ENCODE results near the gene SMYD3.

SMYD3 gene

GRCh38 chr1:246069581-246069980 is 437.5 kb downstream of the SMYD3 start:
- no peak for DNase-seq (ENCODE audit: low read depth)

DNA sequence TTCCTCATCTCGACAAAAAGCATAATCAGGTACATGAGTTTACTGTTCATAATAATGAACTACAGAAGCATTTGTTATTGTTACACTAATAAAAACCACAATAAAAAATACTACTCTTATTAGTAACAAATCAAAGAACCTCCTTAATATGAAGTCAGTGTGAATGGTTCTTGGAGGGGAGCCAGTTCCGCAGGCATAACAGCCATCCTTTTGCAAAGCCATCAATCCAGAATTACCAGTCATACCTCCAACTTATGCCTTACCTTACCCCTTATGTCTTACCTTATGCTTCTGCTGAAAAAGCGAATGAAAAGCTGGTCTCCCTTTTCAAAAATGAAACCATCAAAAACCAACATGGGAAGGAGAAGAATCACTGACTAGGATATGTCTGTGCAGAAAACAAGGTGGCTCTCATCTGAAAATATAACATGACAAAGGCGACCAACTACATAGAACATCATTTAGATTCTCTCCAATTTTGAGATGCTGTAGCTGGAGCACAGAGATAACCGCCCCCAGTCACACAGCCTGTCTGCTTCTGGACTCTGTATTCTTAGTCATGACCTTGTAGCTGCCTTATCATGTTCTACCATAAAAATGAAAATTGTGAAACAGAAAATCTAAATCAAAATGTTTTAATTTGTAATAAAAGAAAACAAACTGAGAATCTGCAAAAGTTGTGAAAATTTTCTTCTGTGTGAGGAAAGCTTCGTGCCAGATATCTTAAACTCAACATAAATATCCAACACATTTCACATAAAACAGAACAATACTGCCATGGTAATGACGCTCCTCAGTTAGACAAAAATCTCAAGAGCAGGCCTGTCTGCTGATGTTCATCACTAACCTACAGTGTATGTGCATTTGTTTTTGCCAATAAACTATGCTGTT is 438.2 kb downstream of the SMYD3 start:
- DNase-seq (ENCODE audit: low read depth) = no peak

GRCh38 chr1:246068217-246068512 is 438.9 kb downstream of the SMYD3 start:
- no peak for DNase-seq (ENCODE audit: low read depth)

DNA sequence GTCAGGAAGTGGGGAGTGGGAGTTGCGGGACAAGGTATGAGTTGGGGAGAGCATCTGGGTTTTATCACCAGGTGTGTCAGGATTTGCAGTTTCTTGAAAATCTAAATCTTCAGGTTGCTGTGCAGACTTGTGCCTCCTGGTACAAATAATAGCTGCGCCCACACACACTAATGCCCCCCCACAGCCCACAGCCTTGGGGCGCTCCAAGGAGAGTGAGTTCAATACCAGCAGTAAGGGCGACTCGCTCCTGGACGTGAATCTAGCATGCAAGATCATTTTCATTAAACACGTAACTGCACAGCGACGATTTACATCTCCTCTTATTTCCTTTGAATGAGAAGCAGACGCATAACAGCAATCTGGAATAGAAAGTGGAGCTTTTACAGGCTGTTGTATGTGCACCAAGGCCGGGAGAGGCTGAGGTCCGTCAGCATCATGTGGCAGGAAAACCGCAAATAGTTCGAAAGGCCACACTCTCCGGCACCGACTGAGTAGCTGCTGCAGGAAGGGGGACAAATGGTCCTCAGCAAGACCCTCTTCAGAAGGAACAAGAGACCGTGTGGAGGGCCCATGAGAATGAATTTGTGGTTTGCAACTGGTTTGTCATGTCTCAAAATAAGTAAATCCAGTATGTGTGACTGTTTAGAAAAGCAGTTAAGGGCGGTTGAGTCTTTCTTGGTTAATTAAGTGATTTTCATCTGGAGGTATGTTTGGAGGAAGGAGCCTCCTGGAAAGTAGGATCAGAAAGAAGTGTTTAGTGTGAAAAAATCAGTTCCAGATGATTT is 439.5 kb downstream of the SMYD3 start:
- peak; percentile 80 for DNase-seq (ENCODE audit: low read depth)

- no peak for DNase-seq (ENCODE audit: low read depth)
These were observed 440.5 kb downstream of the SMYD3 start for GRCh38 chr1:246066573-246066972.

DNA sequence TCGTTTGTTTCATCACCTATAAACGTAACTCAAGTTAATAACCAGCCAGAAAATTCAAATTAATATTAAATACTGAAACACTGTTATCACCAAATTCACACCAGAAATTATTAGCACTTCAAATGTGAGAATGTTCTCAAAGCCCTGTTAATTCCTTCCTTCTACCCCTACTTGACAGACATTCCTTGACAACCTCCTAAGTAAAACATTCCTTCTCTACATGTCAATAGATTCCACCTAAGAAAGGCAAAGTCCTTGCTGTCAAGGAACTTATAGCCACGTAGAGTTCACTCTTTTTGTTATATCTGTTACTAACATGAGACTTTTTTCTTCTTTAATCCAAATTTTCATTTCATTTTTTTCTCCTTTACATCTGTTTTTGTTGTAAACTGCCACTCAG is 441.5 kb downstream of the SMYD3 start:
- no peak for DNase-seq (ENCODE audit: low read depth)

DNA sequence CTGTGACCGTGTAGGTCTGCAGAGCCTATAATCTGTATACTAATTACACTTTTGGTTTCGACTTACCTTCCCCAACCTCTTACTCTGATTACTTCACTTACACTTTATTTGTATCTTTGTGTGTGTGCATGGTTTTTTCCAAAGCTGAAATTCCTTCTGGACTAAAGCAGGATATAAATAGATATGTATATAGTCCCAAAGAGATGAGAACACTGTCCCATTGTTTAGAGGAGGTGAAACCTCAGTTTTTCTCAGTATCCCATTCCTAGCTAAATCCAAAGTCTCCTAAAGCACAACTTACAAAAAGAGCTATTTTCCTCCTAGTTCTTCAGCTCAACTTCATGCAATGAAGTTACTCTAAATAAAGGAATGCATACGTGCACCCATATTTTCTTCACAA is 442.2 kb downstream of the SMYD3 start:
- no peak for DNase-seq (ENCODE audit: low read depth)

DNA sequence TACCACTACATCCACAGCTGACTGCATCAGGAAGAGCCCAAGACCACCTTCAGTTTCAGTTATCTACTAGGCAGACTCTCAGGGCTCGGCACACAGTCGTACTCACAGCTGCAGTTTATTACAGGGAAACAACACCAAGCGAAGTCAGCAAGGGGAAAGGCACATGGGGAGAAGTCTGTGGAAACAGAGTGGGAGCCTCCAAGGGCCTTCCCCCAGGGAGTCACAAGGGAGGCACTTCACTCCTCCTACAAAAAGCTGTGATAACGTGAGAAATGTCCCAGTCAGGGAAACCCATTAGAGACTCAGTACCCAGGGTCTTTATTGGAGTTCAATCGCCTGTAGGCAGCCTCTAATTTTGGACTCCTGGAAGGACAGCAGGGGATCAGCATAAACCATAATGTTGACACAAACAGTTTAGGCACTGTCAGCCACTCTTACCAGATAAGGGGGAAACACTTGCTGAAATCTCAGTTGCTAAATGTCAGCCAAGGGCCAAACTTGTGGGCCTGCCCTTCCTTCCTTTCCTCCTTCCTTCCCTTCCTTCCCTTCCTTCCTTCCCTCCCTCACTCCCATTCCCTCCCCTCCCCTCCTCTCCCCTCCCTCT is 444.0 kb downstream of the SMYD3 start:
- no peak for DNase-seq (ENCODE audit: low read depth)

- DNase-seq (ENCODE audit: low read depth) = no peak
These were observed 448.6 kb downstream of the SMYD3 start for GRCh38 chr1:246058466-246058865.

GRCh38 chr1:246052603-246053002 is 454.5 kb downstream of the SMYD3 start:
- no peak for DNase-seq (ENCODE audit: low read depth)

- DNase-seq (ENCODE audit: low read depth) = no peak
These were observed 455.1 kb downstream of the SMYD3 start for GRCh38 chr1:246051909-246052518.

DNA sequence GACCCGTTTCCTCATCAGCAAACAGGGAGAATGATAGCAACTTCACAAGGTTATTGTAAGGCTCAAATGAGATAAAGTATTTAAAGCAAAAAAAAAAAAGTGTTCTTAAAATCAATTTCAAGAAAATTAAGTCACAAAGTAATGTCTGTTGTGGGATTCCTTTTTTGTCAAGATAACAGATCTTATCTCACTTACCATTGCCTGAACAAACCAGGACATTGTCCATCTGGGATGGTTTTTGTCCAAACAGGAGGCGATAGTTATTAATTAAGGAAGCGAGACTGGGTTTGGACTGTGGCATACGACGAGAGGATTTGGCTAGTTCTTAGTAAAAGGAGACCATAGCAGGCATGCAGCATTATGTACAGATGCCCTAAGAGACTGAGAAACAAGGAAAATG is 458.4 kb downstream of the SMYD3 start:
- no peak for DNase-seq (ENCODE audit: low read depth)

DNA sequence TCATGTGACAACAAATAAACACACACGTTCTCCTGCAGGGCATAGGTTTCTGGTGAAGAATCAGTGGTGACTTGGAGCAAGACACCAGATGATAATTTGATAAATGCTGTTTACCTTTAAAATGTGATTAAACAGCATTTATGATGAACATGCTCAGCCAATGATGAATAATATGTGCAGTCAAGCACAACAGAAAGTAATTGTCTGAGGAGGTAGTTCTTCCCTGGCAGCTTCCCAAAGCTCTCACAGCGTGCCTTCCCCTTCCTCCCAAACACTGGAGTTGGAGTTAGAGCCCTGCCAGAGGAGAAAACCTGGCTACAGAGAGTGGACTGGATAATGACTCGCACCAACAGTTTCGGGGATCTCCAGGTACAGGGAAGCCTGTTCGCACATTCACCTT is 463.5 kb downstream of the SMYD3 start:
- no peak for DNase-seq (ENCODE audit: low read depth)

GRCh38 chr1:246041360-246041759 is 465.7 kb downstream of the SMYD3 start:
- DNase-seq (ENCODE audit: low read depth) = no peak

DNA sequence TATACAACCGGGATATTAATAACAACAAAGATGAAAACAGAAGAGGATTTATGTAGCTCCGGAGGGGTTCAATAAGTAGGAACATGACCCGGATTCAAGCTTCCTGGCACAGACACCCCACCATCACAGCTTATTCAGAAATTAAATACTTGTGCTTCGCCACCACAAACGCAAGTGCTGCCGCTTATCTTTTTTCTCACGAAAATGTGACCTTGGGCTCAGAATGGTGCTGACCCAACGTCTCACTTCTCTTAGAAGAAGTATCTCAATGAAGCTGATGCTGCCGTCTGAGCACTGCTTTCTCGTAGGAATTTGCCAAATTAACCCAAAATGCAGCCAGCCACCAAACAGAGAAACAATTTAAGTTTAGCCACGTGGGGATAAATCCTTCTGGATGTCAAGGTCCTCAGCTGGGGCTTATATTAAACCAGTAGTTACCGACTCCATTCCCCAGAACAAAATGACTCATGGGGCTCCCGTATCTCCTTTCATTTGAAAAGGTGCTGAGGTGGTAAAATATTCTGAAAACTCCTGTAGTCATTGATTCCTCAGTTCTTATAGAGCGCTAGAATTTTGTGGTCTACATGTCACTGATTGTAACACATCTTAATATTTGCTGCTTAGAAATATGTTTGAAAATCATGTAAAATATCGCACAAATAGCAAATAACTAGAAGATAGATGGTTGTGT is 466.7 kb downstream of the SMYD3 start:
- DNase-seq (ENCODE audit: low read depth) = no peak

- DNase-seq (ENCODE audit: low read depth) = no peak
These were observed 467.5 kb downstream of the SMYD3 start for GRCh38 chr1:246039584-246039983.

- no peak for DNase-seq (ENCODE audit: low read depth)
These were observed 469.2 kb downstream of the SMYD3 start for GRCh38 chr1:246037832-246038231.

- DNase-seq (ENCODE audit: low read depth) = no peak
These were observed 470.9 kb downstream of the SMYD3 start for GRCh38 chr1:246036175-246036574.

DNA sequence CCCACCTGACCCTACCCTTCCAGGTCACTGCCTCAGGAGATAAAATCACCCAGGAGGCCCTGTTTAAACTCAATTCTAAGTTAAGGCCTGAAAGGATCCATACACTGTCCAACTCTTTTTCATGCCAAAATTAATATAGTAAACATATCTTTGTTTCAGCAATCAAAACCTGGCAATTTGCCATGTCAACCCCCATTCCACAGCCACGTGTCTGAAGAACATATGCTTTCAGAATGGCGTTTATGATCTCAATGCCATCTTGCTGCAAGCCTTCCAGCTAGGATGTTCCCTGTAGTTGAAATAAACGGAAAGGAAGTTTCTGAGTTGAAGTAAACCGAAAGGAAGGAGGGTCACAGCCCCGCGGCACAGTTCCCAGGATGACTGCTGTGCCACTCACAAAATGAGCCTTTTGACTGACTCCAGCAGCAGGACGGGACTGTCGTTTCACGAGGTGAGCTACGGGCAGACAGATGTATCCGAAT is 472.0 kb downstream of the SMYD3 start:
- no peak for DNase-seq (ENCODE audit: low read depth)

DNA sequence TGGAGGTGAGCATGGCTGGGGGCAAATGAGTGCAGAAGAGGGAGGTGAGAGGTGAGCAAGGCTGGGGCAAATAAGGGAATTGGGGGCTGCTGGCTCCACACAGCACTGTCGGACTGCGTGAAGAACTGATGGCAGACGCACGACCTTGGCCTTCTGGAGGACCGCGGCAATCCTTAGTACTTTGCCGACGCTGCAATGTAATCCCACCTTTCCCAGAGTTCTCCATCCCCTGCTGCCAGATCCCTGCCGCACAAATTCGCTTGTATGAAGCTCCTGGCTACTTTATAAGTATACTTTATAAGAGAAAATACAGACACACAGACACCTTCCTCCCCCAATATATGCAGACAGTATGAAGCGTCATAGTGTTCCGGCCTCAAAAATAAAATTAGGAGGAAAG is 472.4 kb downstream of the SMYD3 start:
- no peak for DNase-seq (ENCODE audit: low read depth)

- peak; percentile 33 for DNase-seq (ENCODE audit: low read depth)
These were observed 474.1 kb downstream of the SMYD3 start for GRCh38 chr1:246032984-246033383.

GRCh38 chr1:246032031-246032551 is 475.0 kb downstream of the SMYD3 start:
- DNase-seq (ENCODE audit: low read depth) = no peak

Data from EH (cell line).